K562 (cell line): ENCODE data around the gene ATXN7.

Source experiments
- CHD1 ChIP-seq: fragments of 200-600 bp; sonication (generic); IDR thresholded peaks from one replicate; pipeline ENCODE4 v1.6.1; 2012; ENCODE audit warnings: mild to moderate bottlenecking, moderate library complexity, low read length, inconsistent platforms
- CREB1 ChIP-seq, 2 experiments: sonication (generic) in 1 of 2; formaldehyde crosslinking in 1 of 2; IDR thresholded peaks; 2 replicates each; pipeline versions ENCODE4 v1.6.1 to v1.8.0; 2012 to 2022; ENCODE audit warnings: inconsistent platforms in 1 of 2, mild to moderate bottlenecking in 1 of 2, missing genetic modification reagents in 1 of 2, moderate library complexity in 1 of 2
- NEUROD1 ChIP-seq: fragments of 150-350 bp; IDR thresholded peaks from 2 replicates; pipeline ENCODE4 v1.6.1; 2014; ENCODE audit warnings: borderline replicate concordance, low read length, low read depth; ENCODE audit not compliant: partially characterized antibody
- RFX5 ChIP-seq: IDR thresholded peaks from 2 replicates; pipeline ENCODE4 v1.6.1; 2011; ENCODE audit warnings: low read depth, mild to moderate bottlenecking, improper control_type of control experiment, low read length
- SOX6 ChIP-seq: fragments of 450-650 bp; IDR thresholded peaks from 2 replicates; pipeline ENCODE4 v1.6.1; 2014; ENCODE audit warnings: mild to moderate bottlenecking
- SP1 ChIP-seq: sonication (generic); formaldehyde crosslinking; IDR thresholded peaks from 2 replicates; pipeline ENCODE4 v1.8.1; 2022; ENCODE audit warnings: mild to moderate bottlenecking, missing genetic modification reagents
- ZBTB40 ChIP-seq, 2 experiments: fragments of 450-650 bp in 1 of 2; sonication (generic) in 1 of 2; formaldehyde crosslinking in 1 of 2; IDR thresholded peaks; 2 replicates each; pipeline versions ENCODE4 v1.7.1 to v1.9.0; 2016 to 2022; ENCODE audit warnings: inconsistent platforms in 1 of 2, mild to moderate bottlenecking in 1 of 2, missing genetic modification reagents in 1 of 2
- ZBTB7A ChIP-seq: IDR thresholded peaks from 2 replicates; pipeline ENCODE4 v1.6.1; 2011; ENCODE audit warnings: low read depth, mild to moderate bottlenecking, low read length, moderate library complexity, borderline replicate concordance; ENCODE audit not compliant: control insufficient read depth
- ZNF263 ChIP-seq: sonication (generic); formaldehyde crosslinking; IDR thresholded peaks from 2 replicates; pipeline ENCODE4 v1.8.0; 2022; ENCODE audit warnings: mild to moderate bottlenecking, missing genetic modification reagents, borderline replicate concordance

DNA sequence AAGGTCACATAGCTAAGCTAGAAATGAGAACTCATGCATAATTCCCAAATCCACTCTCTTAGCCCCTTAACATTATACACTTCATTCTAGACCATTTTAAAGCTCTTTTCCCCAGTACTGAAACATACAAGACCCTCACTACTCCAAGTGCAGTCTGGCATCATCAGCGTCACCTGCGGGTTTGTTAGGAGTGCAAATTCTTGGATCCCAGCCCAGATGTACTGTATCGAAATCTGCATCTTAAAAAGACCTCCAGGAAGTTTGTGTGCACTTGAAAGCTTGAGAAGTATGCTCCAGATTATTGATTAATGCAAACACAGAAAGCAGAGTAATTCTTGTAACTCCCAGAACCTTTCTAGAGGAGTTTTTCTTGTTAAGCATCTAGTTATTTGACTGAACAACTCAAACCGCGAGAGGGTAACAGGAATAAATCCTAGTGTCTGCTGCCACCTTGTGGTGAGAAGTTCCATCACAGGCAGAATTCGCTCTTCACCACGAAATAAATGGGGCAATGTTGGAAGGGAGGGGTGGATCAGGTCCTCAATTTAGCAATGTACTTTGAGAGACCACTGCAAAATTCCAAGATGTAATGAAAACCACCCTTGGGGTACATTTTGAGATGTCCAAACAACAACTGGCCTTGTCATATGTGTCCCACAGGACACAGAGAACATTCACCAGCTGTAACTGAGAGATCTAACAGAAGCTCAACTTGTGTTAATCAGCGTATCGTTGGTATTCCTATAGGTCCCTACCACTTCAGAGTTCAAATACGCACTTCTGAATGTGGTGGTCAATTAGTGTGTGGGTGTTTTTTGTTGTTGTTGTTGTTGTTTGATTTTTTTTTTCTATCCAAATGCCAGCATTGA, 45.2 kb upstream of the ATXN7 start:
- no peak for TF ChIP-seq CHD1
- TF ChIP-seq RFX5, result no peak
- TF ChIP-seq SP1 (CRISPR knock-in tag), result no peak
- TF ChIP-seq ZBTB40 (IDR thresholded peaks at IDR 0.05), result no peak
- no peak for TF ChIP-seq ZBTB40 (CRISPR knock-in tag; IDR thresholded peaks at IDR 0.05)
- no peak for TF ChIP-seq ZBTB7A
- no peak for TF ChIP-seq SOX6
- TF ChIP-seq NEUROD1, result no peak
- TF ChIP-seq ZNF263 (CRISPR knock-in tag), result no peak
- TF ChIP-seq CREB1 (IDR thresholded peaks at IDR 0.05), result no peak
- TF ChIP-seq CREB1 (CRISPR knock-in tag; IDR thresholded peaks at IDR 0.05), result no peak
